Right renal cortex interstitium (tissue), 3 donors: ENCODE data around the gene QSER1. TPM values are rescaled to one million over a fixed set of nuclear protein-coding genes. Genes with fewer than 3 reads are reported as not detected.

Experiments used
- DNase-seq, 3 donors: peaks; one replicate each; pipeline ENCODE4 v3.0.0-alpha.2; 2013; ENCODE audit warnings: low read depth in 3 of 3, low spot score in 2 of 3
- polyA plus RNA-seq, 3 donors: library from polyadenylated mRNA; unstranded; fragments of 120-200 nt; gene quantifications; one replicate each; pipeline ENCODE4 v1.2.1, GENCODE V29; 2013; ENCODE audit not compliant: insufficient read length in 3 of 3

QSER1 gene
- polyA plus RNA-seq, 3 donors, result 38.3 to 44.5 (median 41.5) TPM

- DNase-seq, result no peak
These were observed 1.6 kb upstream of the QSER1 start for GRCh38 chr11:32890843-32891656.

GRCh38 chr11:32891657-32892354 lies 805 bp upstream of the QSER1 start:
- peak in 1 of 3 donors; percentile 64 for DNase-seq

- DNase-seq, result no peak
These were observed 407 bp downstream of the QSER1 start for GRCh38 chr11:32893093-32893342.

- DNase-seq, result peak in 1 of 3 donors; percentile 45
These were observed 935 bp downstream of the QSER1 start for GRCh38 chr11:32893343-32894148.

- peak in 2 of 3 donors; percentile 61 to 63 for DNase-seq
These were observed 1.7 kb downstream of the QSER1 start for GRCh38 chr11:32894149-32894827.

- no peak for DNase-seq
These were observed 2.3 kb downstream of the QSER1 start for GRCh38 chr11:32894921-32895320.

GRCh38 chr11:32895471-32895870 lies 2.9 kb downstream of the QSER1 start:
- no peak for DNase-seq

GRCh38 chr11:32897103-32897502 lies 4.5 kb downstream of the QSER1 start:
- DNase-seq, result no peak

- no peak for DNase-seq
These were observed 6.8 kb downstream of the QSER1 start for GRCh38 chr11:32899438-32899837.

GRCh38 chr11:32902089-32902665 lies 9.6 kb downstream of the QSER1 start:
- DNase-seq, result no peak

GRCh38 chr11:32905028-32905667 lies 12.5 kb downstream of the QSER1 start:
- DNase-seq, result no peak

GRCh38 chr11:32908619-32909018 lies 16.0 kb downstream of the QSER1 start:
- no peak for DNase-seq

GRCh38 chr11:32911413-32911812 lies 18.8 kb downstream of the QSER1 start:
- no peak for DNase-seq

GRCh38 chr11:32913445-32913844 lies 20.8 kb downstream of the QSER1 start:
- DNase-seq, result no peak

- no peak for DNase-seq
These were observed 23.8 kb downstream of the QSER1 start for GRCh38 chr11:32916361-32916760.

- DNase-seq, result no peak
These were observed 24.4 kb downstream of the QSER1 start for GRCh38 chr11:32916994-32917393.

GRCh38 chr11:32918427-32918826 lies 25.8 kb downstream of the QSER1 start:
- DNase-seq, result no peak

GRCh38 chr11:32919338-32919737 lies 26.7 kb downstream of the QSER1 start:
- no peak for DNase-seq

- no peak for DNase-seq
These were observed 28.0 kb downstream of the QSER1 start for GRCh38 chr11:32920570-32920969.

GRCh38 chr11:32921204-32921603 lies 28.6 kb downstream of the QSER1 start:
- no peak for DNase-seq
